GM21515 (cell line): Measurements from ENCODE around the gene GPX6.
"Not testable (repeated sequence)": the region's sequence is repeated elsewhere in the genome, so short reads cannot be mapped to it uniquely, and the experiment has no call there.

Source experiments
- ATAC-seq: cut with Tn5 transposase; IDR thresholded peaks from one replicate; pipeline ENCODE4 v1.9.1; 2021; ENCODE audit not compliant: unreplicated experiment

The GPX6 gene

GRCh38 chr6:28486533-28486932 is 29.1 kb downstream of the GPX6 start:
- ATAC-seq: no peak

GRCh38 chr6:28485482-28485881 is 30.1 kb downstream of the GPX6 start:
- ATAC-seq: no peak

- no peak for ATAC-seq
These were observed 35.2 kb downstream of the GPX6 start for GRCh38 chr6:28480253-28480932.

GRCh38 chr6:28478518-28478917 is 37.1 kb downstream of the GPX6 start:
- ATAC-seq: no peak

- no peak for ATAC-seq
These were observed 41.0 kb downstream of the GPX6 start for GRCh38 chr6:28474441-28475219.

GRCh38 chr6:28469153-28469745 is 46.3 kb downstream of the GPX6 start:
- ATAC-seq: not testable (repeated sequence)

GRCh38 chr6:28468056-28468455 is 47.5 kb downstream of the GPX6 start:
- no peak for ATAC-seq

- ATAC-seq: no peak
These were observed 53.2 kb downstream of the GPX6 start for GRCh38 chr6:28462401-28462800.

- ATAC-seq: no peak
These were observed 57.0 kb downstream of the GPX6 start for GRCh38 chr6:28458568-28458967.
